CD4-positive, alpha-beta T cell treated with Interleukin-15 for 1 hour (primary cell): ENCODE data around the gene CSRP1.
"Not testable (repeated sequence)": the region's sequence is repeated elsewhere in the genome, so short reads cannot be mapped to it uniquely, and the experiment has no call there.

Source experiments
- DNase-seq: peaks from one replicate; pipeline ENCODE4 v3.0.0-alpha.2; 2020

Gene CSRP1

GRCh38 chr1:201475915-201476669 is 30.8 kb downstream of the CSRP1 start:
- no peak for DNase-seq

- DNase-seq = no peak
Measured at GRCh38 chr1:201475130-201475529, 31.8 kb downstream of the CSRP1 start.

DNA sequence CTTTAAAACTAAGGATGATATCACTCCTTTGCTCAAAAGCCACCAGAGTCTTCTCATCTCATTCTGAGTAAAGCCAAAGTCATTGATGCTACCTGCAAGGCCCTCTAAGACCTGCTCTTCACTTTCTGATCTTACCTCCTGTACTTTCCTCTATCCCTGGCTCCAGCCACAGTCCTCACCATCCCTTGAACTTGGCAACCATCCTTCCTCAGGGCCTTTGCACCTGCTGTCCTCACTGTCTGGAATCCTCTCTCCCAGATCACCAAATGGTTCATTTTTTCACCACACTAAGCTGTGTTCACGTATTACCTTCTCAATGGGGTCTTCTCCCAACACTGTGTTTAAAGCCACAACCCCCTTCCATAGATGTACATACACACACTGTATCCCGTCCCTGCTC is 33.6 kb downstream of the CSRP1 start:
- DNase-seq = no peak

- not testable (repeated sequence) for DNase-seq
Measured at GRCh38 chr1:201472321-201472720, 34.6 kb downstream of the CSRP1 start.

DNA sequence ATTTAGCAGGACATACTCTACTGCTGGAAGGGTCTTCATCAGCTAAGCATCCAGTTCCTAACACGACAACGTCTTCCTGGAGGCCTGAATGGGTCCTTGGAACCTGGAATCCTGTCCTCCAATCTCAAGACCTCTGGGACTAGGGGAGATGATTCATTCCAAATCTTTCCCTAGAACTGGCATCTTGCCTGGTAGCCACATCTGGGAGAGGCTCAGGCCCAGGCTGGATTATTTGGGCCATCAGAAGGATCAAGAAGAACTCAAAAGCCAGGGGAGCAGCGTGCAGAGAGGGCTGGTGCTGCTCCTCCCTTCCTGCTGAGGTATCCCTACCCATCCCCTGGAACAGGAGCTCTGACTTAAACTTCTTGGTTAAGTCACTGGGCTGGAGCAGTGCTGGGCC is 35.2 kb downstream of the CSRP1 start:
- DNase-seq = no peak

DNA sequence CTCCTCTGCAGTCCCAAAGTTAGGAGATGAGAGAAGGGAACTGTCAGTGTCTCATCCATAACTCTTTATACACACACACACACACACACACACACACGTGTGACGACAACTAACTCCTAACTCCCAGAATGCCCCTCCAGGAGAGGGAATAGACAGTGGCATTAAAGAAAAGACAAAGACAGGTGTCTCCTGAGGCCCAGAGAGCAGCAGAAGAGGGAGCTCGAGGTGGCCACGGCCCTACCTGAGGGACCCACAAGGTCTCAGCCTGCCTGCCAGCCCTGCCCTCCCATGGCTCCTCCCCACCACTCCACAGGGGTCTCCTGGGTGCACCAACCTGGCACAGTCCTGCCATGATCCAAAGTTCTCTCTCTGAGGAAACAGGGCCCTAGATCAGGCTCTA is 36.3 kb downstream of the CSRP1 start:
- no peak for DNase-seq

DNA sequence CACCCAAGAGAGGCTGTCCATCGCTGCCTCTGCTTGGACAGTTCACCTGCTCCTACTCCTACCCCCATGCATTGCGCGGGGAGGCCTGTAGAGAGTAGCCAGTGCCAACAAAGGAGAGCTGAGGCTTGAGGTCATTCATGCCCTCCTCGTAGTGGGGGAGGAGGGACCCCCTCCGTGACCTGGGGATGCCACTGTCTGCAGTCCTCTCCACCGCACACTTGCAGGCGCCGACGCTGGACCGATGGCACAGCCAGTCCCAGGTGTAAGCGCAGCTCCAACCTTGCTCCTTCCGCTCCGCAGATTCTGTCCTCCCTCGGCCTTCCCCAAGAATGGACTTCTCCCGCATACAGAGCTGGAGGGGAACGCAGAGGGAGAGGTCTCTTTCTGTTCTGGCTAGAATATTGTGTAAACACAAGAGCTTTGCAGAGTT is 37.3 kb downstream of the CSRP1 start:
- DNase-seq = no peak

DNA sequence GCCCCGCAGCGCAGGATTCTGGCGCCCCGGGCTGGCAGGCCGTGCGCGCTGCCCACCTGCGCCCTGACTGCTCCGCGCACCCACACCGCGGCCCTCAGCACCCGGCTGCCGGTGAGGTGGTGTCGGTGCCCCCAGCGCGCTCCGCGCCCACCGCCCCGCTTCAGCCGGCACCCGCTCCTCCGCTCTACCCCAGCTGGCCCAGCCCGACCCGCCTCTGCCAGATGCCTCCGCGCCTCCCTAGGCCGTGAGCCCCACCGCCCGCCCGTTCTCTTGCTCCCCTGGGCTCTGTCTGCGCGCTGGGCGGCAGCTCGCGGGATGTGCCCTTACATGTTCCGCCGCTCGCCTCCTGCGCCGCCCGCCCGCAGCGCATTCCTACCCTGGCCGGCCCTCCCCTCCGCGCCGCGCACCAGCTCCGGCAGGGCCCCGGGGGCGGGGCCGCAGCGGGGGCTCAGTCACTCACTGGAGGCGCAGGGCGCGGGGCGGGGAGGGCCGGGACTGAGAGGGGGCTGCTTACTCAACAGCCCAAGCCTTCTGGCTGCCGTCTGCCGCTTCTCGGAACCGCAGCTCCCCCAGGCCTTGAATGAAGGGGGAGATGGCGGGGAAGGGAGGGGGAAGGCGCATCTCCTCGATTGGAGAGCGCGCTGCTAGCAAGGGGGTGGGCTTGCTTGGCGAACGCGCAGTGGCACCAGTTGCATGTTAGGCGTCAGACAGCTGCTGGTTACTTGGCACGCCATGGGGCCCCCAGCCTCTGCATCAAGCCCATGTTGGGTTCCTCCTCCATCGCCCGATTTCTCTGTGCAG is 37.9 kb downstream of the CSRP1 start, which contains the start of gene PHLDA3:
Gene PHLDA3, minus strand, starts transcription at position 345 of the 801 bp plus-strand sequence. CDS start 402 bp downstream, outside the sequence.
- DNase-seq = no peak

GRCh38 chr1:201468501-201468843 is 38.5 kb downstream of the CSRP1 start:
- no peak for DNase-seq

GRCh38 chr1:201466492-201466891 is 40.4 kb downstream of the CSRP1 start:
- no peak for DNase-seq

GRCh38 chr1:201465698-201466290 is 41.1 kb downstream of the CSRP1 start:
- no peak for DNase-seq

- DNase-seq = no peak
Measured at GRCh38 chr1:201463071-201463552, 43.8 kb downstream of the CSRP1 start.

DNA sequence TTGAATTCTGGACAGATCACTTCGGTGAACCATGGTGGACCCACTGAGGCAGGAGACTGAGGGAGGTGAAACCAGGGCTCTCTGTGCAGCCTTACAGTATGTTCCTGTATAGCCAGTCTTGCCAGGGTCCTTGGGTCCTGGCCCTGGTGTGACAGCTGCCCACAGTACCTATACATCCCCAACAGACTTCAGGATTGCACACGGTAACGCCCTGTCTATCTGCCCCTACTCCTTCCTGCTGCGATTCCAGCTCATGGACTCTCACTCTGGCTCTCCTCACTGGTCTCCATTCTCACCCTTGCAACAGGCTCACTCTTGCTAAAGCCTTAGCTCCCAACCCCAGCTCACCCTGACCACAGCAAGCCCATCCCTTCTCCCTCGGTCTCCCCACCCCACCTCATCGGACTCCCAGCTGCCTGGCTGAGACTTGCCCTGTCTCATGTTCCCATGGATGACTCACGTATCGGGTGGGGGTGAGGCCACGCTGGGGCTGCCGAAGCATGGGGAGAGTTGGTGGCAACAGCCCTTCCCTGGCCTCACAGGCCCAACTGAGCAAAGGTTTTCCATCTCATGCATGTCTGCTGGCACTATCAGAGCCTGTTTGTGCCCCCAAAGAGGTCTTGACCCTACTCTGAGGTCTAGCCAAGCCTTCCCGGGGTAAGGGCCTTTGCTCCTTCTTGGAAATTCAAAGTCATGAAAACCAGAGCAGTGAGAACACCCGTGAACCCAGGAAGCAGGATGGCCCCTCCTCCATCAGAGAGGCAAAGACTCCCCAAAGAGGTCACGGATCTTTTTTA is 45.1 kb downstream of the CSRP1 start:
- no peak for DNase-seq

- no peak for DNase-seq
Measured at GRCh38 chr1:201460814-201461644, 45.9 kb downstream of the CSRP1 start.

DNA sequence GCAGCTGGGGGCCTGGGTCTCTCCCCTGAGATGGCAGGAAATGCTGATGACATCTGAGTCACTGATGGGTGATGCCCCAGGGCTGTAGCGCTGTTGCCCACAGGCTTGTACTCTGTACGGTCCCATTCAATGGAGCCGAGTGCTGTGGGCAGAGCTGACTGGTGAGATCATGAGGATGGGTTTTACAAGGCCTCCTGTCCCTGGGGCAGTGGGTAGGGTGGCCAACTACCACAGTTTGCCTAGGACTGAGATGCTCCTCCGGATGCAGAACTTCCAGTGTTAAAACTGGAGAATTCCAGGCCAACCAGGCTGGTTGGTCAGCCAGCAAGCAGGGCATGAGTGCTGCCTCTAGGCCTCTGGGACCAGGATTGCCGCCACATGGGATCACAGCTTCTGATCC is 47.1 kb downstream of the CSRP1 start:
- DNase-seq = no peak

DNA sequence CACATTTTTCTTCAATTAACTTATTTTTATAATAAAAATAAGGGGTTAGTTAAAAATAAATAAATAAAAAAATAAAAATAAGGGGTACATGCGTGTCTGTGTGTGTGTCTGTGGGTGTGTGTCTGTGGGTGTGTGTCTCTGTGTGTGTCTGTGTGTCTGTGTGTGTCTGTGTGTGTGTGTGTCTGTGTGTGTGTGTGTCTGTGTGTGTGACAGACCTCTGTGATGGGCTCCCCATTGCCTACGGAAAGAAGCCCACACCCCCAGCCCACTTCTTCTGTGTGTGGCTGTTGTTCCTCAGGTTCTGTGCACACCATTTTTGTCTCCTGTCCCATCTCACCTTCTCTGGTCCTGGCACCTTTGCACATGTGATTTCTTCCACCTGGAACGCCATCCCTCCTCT is 47.9 kb downstream of the CSRP1 start:
- DNase-seq = no peak

DNA sequence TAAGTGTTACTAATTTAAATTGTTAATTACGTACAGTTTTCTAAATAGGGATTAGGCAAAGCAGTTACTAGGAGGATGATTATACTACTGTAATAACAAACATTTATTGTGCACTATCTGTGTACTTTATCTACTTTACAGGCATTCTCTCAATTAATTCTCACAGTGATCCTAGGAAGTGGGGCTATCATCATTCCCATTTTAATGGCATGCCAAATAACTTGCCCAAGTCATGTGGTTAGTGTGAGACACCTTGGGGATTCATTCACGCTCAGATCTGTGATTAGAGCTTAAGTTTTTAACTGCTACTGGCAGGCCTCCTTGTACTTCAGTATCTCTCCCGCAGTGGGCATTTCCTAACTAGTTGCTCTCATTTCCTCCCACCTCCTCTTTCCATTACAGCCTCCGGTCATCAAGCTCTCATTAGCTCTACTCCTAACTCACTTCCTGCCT is 49.4 kb downstream of the CSRP1 start:
- DNase-seq = no peak

DNA sequence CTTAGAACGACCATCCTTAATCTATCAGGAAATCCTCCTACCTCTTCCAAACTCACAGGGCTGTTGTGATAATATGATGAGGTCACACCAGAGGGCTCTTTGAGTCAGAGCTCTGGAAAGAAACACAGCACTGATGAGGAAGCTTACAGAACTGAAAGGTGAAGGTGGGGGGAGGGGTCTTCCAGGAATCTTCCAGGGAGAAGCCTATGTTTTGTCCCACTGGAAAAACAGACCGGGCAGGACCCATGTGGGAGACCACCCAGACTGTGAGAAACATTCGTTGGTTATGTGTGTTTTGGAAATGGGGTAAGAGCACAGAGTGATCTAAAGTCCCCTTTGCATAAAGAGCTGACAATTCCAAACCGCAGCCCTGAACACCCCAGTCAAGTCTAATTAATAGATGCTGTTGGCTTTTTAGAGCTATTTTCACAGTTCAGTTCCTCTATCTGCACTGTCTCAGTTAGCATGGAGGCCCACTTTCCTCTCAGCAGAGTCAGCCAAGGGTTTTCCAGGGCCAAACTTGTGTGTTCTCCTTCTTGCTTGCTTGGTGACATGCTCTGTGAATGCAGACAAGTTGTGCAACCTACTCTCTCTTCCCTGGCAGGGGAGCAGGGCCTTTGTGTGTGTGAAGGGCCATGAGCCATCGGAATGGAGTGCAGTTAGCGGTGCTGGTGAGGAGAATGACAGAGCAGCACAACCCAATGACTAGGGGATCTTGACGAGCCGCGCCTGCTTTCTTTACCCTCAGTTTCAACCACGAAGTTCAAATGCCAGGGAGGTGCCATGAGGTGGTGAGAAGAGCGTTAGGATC is 50.2 kb downstream of the CSRP1 start:
- DNase-seq = no peak

- no peak for DNase-seq
Measured at GRCh38 chr1:201455098-201455497, 51.8 kb downstream of the CSRP1 start.

DNA sequence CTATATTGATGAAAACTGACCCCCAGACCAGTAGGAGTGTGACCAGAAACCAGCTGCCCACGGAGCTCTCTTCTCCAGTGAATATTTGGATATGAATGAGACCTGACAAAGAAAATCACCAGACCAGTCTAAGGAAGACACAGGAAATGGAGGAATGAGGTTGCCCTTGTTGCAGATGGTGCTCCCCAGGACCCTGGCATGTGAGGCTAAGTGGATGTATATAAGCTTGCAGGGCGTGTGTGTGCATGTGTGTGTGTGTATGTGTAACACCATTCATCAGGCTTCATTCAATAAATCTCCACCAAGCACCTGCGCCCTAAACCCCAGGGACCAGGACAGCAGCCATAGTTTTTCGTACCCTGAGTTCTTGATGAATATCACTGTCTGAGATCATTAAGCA is 52.3 kb downstream of the CSRP1 start:
- no peak for DNase-seq

GRCh38 chr1:201452866-201453265 is 54.1 kb downstream of the CSRP1 start:
- DNase-seq = no peak
